HEK293T (cell line): ENCODE results near the gene SLC8A1.

Source experiments
- CTCF ChIA-PET: fragments of 350-600 bp; formaldehyde crosslinking; extraction: SDS; loops from one replicate; lab custom pipeline; 2021; ENCODE audit warnings: antibody characterized with exemption, inconsistent platforms; lab: Yijun Ruan, JAX
- POLR2A ChIA-PET: fragments of 350-600 bp; formaldehyde crosslinking; extraction: SDS; loops from one replicate; lab custom pipeline; 2020; ENCODE audit warnings: antibody characterized with exemption, inconsistent platforms; lab: Yijun Ruan, JAX
- DNase-seq: peaks from one replicate; pipeline ENCODE4 v3.0.0; 2012; ENCODE audit warnings: mixed read lengths; ENCODE audit errors: extremely low spot score
- ARNT ChIP-seq: fragments of 450-650 bp; IDR thresholded peaks from 2 replicates; pipeline ENCODE4 v1.6.1; 2017; ENCODE audit warnings: mild to moderate bottlenecking
- BHLHE40 ChIP-seq: fragments of 450-650 bp; IDR thresholded peaks from 2 replicates; pipeline ENCODE4 v1.6.1; 2016; ENCODE audit warnings: mild to moderate bottlenecking, moderate library complexity, borderline replicate concordance
- CTBP1 ChIP-seq: fragments of 450-650 bp; IDR thresholded peaks from 2 replicates; pipeline ENCODE4 v1.6.1; 2016; ENCODE audit warnings: borderline replicate concordance
- ELF4 ChIP-seq: fragments of 450-650 bp; IDR thresholded peaks from 2 replicates; pipeline ENCODE4 v1.6.1; 2017; ENCODE audit warnings: antibody characterized with exemption
- FOXA1 ChIP-seq: fragments of 450-650 bp; IDR thresholded peaks from 2 replicates; pipeline ENCODE4 v1.6.1; 2016; ENCODE audit warnings: mild to moderate bottlenecking
- FOXK2 ChIP-seq: fragments of 450-650 bp; IDR thresholded peaks from 2 replicates; pipeline ENCODE4 v1.6.1; 2016; ENCODE audit warnings: mild to moderate bottlenecking
- FOXM1 ChIP-seq: fragments of 450-650 bp; IDR thresholded peaks from 2 replicates; pipeline ENCODE4 v1.6.1; 2017; ENCODE audit warnings: mild to moderate bottlenecking, borderline replicate concordance
- HDGF ChIP-seq: fragments of 450-650 bp; IDR thresholded peaks from 2 replicates; pipeline ENCODE4 v1.6.1; 2017; ENCODE audit warnings: antibody characterized with exemption, borderline replicate concordance
- L3MBTL2 ChIP-seq: fragments of 450-650 bp; conservative IDR thresholded peaks from 2 replicates; pipeline ENCODE4 v1.6.1; 2016; ENCODE audit warnings: mild to moderate bottlenecking
- LEF1 ChIP-seq: fragments of 450-650 bp; IDR thresholded peaks from 2 replicates; pipeline ENCODE4 v1.6.1; 2017; ENCODE audit warnings: mild to moderate bottlenecking, borderline replicate concordance
- NFRKB ChIP-seq: fragments of 450-650 bp; IDR thresholded peaks from 2 replicates; pipeline ENCODE4 v1.6.1; 2016; ENCODE audit warnings: mild to moderate bottlenecking, moderate library complexity
- SP1 ChIP-seq: fragments of 450-650 bp; IDR thresholded peaks from 2 replicates; pipeline ENCODE4 v1.6.1; 2017
- SUZ12 ChIP-seq: fragments of 450-650 bp; IDR thresholded peaks from 2 replicates; pipeline ENCODE4 v1.6.1; 2016; ENCODE audit warnings: mild to moderate bottlenecking
- TARDBP ChIP-seq: fragments of 450-650 bp; IDR thresholded peaks from 2 replicates; pipeline ENCODE4 v1.6.1; 2016
- ZNF384 ChIP-seq: fragments of 450-650 bp; IDR thresholded peaks from 2 replicates; pipeline ENCODE4 v1.6.1; 2016
- TF ChIP-seq, protein P1 (sequence below): fragments of 450-650 bp; IDR thresholded peaks from 2 replicates; pipeline ENCODE4 v1.6.1; 2016

Gene SLC8A1

DNA sequence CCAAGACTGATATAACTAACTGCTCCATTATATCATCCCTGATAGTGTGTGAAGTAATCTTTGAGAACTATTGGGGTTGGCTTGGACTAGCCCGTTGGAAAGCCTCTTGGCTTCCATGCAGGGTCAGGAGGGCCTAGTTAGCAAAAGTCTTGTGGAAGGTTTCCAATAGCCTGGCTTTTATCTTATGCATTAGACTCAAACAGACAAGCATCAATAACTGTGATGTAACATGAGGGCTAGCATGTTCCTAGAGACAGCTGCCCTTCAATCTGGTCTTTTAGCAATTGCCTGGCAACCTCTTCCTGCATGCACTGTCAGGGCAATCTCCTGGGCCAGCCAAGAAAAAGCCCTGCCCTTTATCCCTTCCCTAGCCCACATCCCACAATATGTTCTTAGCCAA lies 18.2 kb downstream of the SLC8A1 start:
- TF ChIP-seq SUZ12 (no peak), FOXM1 (no peak), LEF1 (no peak), NFRKB (no peak), FOXA1 (no peak), L3MBTL2 (no peak)
- TF ChIP-seq, protein P1, sequence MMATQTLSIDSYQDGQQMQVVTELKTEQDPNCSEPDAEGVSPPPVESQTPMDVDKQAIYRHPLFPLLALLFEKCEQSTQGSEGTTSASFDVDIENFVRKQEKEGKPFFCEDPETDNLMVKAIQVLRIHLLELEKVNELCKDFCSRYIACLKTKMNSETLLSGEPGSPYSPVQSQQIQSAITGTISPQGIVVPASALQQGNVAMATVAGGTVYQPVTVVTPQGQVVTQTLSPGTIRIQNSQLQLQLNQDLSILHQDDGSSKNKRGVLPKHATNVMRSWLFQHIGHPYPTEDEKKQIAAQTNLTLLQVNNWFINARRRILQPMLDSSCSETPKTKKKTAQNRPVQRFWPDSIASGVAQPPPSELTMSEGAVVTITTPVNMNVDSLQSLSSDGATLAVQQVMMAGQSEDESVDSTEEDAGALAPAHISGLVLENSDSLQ: no peak
- ChIA-PET POLR2A (no interaction called here), CTCF (no interaction called here)
- DNase-seq: no peak

DNA sequence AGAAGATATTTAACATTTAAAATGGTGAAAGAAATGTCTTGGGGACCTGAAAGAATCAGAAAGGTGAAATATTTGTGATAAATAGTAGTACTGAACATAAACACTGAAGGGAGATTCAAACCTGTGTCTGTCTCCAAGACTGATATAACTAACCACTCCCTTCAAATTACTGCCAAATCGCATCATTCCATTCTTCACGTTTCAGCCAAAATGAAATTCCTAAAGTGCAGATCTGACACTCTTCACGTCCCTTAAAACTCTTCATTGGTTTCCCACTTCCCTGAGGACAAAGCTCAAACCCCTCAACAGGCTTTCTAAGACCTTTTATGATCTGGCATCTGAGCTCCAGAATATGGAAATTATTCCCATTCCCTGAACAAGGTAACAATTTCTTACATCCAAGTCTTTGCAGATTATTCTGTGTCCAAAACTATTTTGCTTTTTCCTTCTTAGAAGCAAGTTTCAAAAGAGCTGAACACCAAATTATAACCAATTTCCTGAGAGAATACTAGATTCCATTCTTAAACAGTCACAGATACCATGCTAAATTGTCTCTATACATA lies 18.9 kb downstream of the SLC8A1 start:
- TF ChIP-seq FOXA1 (no peak), CTBP1 (no peak), L3MBTL2 (no peak), SUZ12 (no peak), HDGF (no peak), ELF4 (no peak), ARNT (no peak), FOXM1 (no peak), FOXK2 (no peak)
- no peak for DNase-seq
- ChIA-PET CTCF (no interaction called here), POLR2A (no interaction called here)

- POLR2A ChIA-PET: no interaction called here
- CTCF ChIA-PET: interaction anchor here (0.7 kb wide), 1 partner anchor 345 kb away, joined by 3 read pairs; no protein-coding TSS in a partner anchor
- TF ChIP-seq TARDBP (no peak), LEF1 (no peak), NFRKB (no peak), SUZ12 (no peak), SP1 (no peak), ELF4 (no peak), HDGF (no peak), L3MBTL2 (no peak), FOXK2 (no peak), CTBP1 (no peak), ZNF384 (no peak), BHLHE40 (no peak), FOXA1 (no peak), FOXM1 (no peak)
- TF ChIP-seq, protein P1: no peak
- no peak for DNase-seq
Observed at GRCh38 chr2:40431600-40431955, 20.3 kb downstream of the SLC8A1 start.

- DNase-seq: no peak
- ChIA-PET POLR2A (no interaction called here), CTCF (no interaction called here)
- no peak for TF ChIP-seq SP1
- TF ChIP-seq NFRKB: no peak
- no peak for TF ChIP-seq ZNF384
- TF ChIP-seq FOXK2: no peak
- no peak for TF ChIP-seq L3MBTL2
- no peak for TF ChIP-seq ELF4
- no peak for TF ChIP-seq SUZ12
- TF ChIP-seq FOXM1: no peak
- TF ChIP-seq FOXA1: no peak
Observed at GRCh38 chr2:40430776-40431599, 20.9 kb downstream of the SLC8A1 start.

DNA sequence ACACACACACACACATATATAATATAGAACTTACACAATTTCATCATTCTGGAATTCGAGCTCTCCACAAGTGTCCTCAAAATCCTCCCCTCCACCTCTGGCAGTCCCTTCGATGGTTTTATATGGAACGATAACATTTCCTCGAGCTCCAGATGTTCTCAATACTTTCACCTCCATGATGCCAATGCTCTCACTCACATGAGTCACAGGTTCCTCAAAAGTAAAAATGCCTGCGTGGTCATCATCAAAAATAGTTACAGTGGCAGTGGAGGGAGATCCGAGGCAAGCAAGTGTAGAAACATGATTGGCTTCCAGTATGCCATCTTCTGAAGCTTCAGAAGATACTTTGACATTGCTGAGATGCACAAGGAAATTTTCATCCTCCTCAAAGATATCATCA lies 23.5 kb downstream of the SLC8A1 start:
- ChIA-PET POLR2A (no interaction called here), CTCF (no interaction called here)
- TF ChIP-seq SUZ12: no peak
- no peak for TF ChIP-seq LEF1
- TF ChIP-seq ARNT: no peak
- TF ChIP-seq, protein P1: no peak
- TF ChIP-seq ELF4: no peak
- no peak for TF ChIP-seq TARDBP
- no peak for TF ChIP-seq FOXM1
- no peak for TF ChIP-seq FOXA1
- TF ChIP-seq FOXK2: no peak
- TF ChIP-seq HDGF: no peak
- no peak for TF ChIP-seq NFRKB
- TF ChIP-seq L3MBTL2: no peak
- no peak for TF ChIP-seq SP1
- no peak for TF ChIP-seq ZNF384
- TF ChIP-seq BHLHE40: no peak
- TF ChIP-seq CTBP1: no peak
- DNase-seq: no peak
